ENCODE measurements around the gene WNT9A.

Gene WNT9A

GRCh38 chr1:227939791-227940771 lies 7.7 kb downstream of the WNT9A start:
- DNase-seq: no peak

GRCh38 chr1:227938911-227939790 lies 8.6 kb downstream of the WNT9A start:
- no peak for DNase-seq

DNA sequence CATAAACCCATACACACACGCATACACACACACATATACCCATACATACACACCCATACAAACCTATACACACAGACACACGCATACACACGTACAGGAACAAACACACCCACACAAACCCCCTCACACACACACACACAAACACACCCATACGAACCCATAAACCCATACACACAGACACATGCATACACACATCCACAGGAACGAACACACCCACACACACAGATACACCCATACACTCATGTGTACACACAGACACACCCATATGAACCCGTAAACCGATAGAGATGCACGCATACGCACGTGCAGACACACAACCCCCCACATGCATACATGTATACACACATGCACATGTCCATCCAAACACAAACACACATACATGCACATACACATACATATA lies 9.5 kb downstream of the WNT9A start:
- DNase-seq: no peak

DNA sequence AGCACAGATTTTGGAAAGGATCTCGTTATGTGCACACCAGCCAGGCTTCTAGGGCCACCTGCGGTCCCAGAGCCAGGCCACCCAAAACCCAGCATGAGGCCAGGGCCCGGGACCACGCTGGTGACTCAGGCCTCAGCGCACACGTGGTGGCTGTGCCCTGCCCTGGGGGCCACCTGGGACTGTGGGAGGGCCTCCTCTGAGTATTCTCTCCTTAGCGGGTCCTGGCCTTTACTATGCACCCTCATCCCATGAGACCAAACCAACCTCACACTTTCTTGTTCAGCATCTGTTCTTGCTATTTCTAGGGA lies 9.9 kb downstream of the WNT9A start:
- no peak for DNase-seq

DNA sequence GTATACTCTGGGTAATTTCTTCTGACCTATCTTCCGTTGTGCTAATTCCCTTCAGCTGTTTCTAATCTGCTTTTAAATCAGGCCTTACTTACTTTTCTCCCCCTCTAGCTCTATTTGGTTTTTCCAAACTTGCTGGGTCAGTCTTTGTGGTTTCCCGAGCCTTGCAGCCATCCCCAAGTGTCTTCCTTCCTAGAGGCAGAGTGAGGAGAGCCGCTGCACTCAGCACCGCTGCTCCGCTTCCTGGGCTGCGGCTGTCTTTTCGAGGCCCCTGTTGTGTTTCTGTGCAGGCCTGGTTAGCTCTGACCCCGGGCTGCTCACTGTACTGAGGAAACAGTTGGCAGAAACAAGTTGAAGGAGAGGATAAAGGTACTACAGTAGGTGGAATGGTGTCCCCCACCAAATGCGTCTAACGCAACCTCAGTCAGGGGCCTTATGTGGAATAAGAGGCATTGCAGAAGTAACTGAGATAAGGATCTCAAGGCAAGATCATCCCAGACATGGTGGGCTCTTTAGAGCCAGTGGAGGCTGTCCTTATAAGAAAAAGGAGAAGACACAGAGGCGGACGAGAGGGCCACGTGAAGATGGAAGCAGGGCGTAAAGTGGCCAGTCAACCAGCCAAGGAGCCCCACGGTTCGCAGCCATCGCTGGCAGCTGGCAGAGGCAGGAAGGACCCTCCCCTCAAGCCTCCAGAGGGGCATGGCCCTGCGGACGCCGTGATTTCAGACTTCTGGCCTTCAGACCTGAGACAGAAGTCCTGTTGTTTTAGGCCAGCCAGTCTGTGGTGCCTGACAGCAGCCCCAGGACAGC lies 10.5 kb downstream of the WNT9A start:
- no peak for DNase-seq

- DNase-seq: no peak
Observed at GRCh38 chr1:227935826-227936225, 11.9 kb downstream of the WNT9A start.

- peak; percentile 45 to 59 for DNase-seq
Observed at GRCh38 chr1:227934476-227935313, 13.0 kb downstream of the WNT9A start.

GRCh38 chr1:227929751-227930472 lies 17.8 kb downstream of the WNT9A start:
- no peak for DNase-seq

GRCh38 chr1:227928811-227929375 lies 18.8 kb downstream of the WNT9A start:
- DNase-seq: no peak

DNA sequence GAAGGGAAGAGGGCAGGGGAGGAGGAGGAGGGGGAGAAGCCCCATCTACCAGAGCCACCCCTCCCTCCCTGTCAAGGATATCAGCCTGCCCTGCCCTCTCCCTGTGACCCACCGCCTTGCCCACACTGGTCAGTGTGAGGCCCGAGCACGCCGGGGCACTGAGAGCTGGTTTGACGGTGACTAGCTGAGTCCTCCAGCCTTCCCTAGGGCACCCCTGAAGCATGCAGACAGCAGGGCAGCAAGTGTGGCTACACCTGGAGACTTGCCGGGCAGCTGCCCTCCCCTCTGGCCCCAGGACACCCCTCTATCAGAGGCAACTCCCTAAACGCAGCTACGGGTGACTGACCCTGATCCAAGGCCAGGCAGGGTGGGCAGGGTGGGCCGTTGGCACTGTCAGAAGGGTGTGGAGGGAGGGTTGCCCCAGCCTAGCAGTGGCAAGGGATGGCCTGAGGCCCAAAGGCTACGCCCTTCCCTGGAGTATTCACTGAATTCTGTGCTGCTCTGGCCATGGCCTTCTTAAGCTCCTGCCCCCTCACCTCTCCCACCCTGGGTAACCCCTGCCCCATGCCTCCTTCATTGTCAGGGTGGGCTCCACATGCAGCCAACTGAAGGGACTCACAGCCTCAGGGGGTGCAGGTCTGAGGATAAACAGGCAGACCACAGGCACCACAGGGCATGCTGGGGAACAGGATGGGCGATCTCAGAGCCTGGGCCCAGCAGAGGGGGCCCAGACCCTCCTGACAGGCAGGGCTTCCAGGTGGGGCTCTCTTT lies 19.6 kb downstream of the WNT9A start:
- no peak for DNase-seq

GRCh38 chr1:227926896-227927885 lies 20.5 kb downstream of the WNT9A start:
- no peak for DNase-seq

GRCh38 chr1:227926216-227926791 lies 21.4 kb downstream of the WNT9A start:
- DNase-seq: no peak

DNA sequence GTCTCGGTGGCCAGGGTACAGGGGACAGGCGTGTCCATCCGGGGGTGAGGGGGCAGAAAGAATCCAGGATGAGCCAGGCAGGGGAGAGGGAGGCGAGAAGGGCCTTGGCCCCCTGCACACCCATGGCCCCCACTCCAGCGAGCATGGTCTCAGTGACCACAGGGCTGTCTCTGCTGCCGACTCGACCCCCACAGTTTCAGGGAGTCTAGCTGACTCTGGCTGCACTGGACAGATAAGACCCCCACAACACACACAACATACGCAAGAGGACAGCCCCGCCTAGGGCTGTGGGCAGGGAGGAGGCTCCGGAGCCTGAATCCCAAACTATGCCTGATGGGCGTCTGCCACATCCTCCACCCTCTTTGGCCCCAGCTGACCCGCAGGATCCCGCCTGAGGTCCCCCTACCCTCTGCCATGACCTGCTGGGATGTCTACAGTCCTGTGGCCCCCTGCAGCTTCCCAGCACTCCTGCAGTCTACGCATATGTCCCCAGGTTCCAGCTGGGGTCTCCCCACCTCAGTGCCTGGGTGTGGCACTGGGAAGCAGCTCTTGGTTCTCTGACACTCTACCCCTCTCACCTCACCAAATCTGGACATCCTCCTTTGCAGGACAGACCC lies 22.0 kb downstream of the WNT9A start:
- no peak for DNase-seq

- DNase-seq: no peak
Observed at GRCh38 chr1:227924833-227925574, 22.7 kb downstream of the WNT9A start.

DNA sequence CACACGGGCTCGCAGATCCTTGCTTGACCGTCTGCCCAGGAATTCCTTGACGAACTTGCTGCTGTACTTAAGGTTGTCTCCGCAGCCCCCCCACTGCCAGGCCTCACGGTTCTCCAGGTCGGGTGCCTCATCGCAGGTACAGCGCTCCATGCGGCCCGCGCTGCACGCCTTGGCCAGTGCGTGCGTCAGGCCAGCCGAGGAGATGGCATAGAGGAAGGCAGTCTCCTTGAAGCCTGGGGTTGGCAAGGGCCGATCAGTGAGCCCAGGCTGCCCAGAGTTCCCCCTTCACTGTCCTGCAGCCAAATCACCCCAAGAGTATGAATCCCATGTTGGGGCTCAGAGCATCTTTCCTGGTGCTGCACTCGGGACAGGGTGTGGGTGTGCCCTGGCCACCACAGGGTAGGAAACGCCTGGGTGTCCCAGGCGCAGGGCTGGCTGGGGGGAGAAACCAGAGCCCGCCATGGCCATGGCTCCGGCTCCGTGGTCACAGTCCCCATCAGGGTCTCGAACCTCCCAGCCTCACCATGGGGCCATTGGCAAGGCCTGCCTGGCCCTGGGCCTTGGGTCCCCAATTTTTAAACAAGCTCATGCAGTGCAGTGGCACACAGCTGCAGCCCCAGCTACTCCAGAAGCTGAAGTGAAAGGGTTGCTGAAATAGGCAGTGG lies 23.4 kb downstream of the WNT9A start:
- DNase-seq: no peak

GRCh38 chr1:227923353-227924167 lies 24.2 kb downstream of the WNT9A start:
- no peak for DNase-seq
